NCI-H146 treated with DMSO at 0.1 percent for 48 hours (cell line): ENCODE results near the gene MYL10.
"Not testable (repeated sequence)": the region's sequence is repeated elsewhere in the genome, so short reads cannot be mapped to it uniquely, and the experiment has no call there.

ENCODE experiments used
- DNase-seq: peaks from one replicate; lab custom pipeline; 2025; ENCODE audit not compliant: unreplicated experiment; lab: John Stamatoyannopoulos, UW

The MYL10 gene

DNA sequence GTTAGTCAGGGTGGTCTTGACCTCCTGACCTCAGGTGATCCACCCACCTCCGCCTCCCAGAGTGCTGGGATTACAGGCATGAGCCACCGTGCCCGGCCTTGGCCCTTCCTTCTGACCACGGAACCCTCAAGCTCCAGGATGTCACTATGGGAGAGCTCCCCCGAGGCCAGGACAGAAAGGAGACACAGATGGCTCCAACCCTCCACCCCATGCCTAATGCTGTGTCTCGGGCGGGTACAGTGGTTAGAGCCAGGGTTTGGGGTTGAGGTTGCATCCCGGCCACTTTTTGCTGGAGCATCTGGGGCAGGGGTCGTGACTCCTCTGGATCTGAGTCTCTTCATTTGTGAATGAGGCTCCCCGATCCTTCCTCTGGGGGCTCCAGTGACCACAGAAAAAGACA, 8.1 kb downstream of the MYL10 start:
- no peak for DNase-seq

DNA sequence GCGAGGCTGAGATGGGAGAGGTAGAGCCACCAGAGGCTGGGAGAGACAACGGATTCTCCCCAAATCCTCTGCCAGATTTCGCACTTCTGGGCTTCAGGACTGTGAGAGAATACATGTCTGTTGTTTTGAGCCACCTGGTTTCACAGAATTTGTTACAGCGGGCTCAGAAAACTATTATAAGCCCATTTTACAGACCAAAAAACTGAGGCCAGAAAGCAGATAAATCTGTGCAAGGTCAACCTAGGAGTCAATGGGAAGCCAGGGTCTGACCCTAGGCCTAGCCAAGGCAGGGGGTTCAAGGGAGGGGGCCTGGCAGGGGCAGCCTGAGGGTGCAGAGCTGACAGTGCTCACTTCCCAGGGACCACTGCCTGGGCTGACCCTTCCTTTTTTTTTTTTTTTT, 8.7 kb downstream of the MYL10 start:
- no peak for DNase-seq

DNA sequence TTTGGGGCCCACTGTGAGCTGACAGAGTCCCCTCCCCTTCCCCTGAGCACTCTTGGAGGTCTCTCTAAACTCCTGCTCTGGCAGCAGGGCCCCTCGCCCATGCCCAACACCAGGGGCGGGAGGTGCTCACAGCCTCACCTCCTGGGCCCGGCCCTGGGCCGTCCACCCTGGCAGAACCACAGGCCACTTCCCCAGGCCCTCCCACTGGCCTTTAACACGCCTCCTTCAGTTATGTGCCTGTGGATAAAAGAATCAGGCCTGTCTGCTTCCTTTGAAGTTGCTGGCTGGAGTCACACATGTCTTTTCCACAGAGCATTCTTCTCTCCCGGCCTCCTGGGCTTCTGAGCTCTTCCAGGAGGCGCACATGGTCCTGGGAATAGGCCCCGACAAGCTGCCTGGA, 10.2 kb downstream of the MYL10 start:
- no peak for DNase-seq

DNA sequence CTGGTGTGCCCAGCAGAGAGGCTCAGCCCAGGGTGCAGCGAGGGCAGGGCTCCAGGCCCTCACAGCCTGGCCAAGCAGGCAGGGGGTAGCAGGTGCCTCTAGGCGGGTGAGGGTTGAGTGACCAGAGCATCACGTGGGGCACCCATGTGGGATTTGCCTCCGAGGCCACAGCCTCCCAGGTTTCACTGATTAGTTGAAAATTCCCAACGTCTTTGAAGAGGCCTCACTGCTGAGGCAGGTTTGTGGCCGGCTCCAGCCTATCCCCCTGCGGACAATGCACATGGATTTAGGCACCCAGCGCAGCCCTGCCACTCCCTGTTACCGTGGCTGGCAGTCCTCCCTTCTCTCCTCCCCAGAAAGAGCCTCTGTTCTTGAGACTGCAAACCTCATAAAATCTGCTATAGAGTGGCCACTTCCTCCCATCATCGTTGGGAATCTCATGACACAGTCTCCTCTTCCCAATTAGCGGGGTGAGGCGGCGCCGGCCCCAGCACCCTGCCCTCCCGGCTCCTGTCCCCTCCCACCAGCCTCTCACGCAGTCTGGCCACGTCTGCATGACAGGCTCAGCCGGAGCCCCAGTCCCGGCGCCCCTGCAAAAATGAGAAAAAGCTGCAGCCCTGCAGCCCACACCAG, 10.8 kb downstream of the MYL10 start:
- no peak for DNase-seq

DNA sequence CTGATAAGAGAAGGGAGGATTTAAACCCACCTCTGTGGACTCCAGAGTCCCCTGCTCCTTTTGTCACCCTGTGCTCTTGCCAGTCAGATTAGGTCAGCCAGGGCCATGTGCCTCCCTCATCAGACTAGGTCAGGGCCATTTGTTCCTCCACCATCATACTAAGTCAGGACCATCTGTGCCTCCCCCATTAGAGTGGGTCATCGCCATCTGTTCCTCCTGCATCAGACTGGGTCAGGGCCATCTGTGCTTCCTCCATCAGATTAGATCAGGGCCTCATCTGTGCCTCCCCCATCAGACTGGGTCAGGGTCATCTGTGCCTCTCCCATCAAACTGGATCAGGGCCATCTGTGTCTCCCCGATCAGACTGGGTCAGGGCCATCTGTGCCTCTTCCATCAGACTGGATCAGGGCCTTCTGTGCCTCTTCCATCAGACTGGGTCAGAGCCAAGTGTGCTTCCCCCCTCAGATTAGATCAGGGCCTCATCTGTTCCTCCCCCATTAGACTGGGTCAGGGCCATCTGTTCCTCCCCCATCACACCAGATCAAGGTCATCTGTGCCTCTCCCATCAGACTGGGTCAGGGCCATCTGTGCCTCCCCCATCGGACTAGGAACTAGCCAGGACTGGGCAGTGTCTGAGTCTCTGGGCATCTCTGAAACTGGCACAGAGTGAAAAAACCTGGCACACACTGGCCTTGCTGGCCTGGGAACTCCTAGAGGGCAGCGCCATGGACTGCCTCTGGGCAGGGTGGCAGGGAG, 11.5 kb downstream of the MYL10 start:
- no peak for DNase-seq

DNA sequence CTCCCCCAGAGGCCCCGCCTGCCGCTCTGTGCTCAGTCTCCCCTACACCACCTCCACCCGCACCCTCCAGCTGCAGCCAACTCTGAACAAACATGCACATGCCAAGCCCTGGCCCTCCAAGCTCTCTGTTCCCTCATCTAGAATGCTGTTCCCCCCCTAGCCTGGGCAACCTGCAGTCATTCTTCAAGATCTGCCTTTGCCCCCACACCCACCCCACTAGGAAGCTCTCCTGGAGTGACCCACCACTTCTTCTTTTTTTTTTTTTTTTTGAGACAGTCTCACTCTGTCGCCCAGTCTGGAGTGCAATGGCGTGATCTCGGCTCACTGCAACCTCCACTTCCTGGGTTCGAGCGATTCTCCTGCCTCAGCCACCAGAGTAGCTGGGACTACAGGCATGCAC, 13.7 kb downstream of the MYL10 start:
- DNase-seq, result no peak

DNA sequence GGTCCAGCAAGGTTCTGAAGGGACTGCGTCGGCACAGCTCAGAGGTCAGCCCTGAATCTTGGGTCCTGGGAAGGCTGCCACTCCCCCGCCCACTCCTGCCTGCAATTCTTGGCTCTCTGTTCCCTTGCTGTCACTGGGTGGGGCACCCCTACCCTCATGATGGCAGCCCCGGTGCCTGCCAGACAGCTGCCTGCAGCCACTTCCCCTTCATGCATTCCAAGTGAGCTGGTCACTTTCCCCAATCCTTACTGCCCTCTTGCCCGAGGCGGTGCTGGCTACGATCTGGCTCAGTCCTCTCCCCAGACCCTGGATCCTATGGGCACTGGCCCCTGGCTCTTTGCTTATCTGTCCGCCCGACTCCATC, 14.2 kb downstream of the MYL10 start:
- DNase-seq, result no peak

DNA sequence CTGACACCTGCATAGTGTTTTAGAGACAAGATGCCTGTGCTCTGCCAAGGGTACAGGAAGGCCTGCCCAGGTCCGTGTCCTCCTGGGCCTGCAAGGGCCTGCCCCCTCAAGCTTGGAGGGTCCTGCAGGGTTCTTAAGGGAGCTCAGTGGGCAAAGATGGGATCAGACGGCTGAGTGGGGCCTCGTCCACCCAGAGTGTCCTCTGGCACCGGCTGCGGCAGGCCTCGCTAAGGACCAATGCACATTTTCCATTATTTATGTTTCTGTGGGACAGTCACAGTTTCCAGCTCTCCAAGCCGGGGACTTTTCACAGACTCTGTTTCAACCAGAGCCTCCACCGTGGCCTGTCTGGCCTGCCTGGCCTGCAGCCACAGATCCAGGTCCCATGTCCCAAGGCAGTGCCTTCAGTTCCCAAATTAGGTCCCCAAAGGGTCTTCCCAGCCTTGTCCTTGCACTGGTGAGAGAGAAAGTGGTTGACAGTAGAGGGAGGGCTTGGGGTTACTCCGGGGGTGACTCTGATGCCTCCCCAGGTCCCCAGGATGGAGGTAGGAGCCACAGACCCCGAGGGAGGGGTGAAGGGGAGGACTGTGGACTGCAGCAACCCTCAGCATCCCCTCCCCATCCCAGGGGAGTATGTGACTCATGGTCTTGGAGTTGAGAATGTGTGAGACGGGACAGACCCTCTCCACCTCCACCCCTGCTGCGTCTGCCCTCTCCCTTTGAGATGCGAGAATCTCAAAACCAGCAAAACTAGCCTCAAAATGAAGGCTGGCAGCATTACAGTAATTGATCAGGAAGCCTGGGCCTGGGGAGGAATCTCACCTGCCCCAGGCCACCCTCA, 14.8 kb downstream of the MYL10 start:
- no peak for DNase-seq

DNA sequence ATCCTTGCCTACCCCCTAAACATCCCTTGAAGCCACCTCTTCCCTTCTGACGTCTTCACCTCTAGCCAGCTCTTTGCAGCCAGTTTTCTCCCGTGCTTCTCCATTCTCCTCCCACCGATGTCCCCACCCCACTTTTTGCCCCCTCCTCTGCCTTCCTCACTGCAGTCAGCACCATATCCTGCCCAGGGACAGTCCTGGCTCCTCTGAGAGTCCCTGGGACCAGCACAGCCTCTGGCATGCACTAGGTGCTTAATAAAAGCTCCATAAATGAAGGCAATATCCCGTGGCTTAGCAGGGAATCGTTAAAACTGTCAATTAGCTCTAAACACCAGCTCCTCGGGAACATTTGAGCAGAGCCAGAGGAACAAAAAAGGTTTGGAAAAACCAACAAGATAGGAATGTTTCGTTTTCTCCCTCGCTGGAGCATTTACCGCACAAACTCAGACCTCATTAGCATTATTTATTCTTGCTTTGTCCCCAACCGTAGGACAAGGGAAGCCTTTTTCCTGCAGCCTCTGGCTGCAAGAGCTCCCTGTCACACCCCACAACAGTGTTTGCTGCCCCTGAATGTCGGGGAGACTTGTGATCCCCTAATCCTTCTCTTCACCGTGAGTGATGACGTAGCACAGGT, 16.1 kb downstream of the MYL10 start:
- DNase-seq, result no peak

DNA sequence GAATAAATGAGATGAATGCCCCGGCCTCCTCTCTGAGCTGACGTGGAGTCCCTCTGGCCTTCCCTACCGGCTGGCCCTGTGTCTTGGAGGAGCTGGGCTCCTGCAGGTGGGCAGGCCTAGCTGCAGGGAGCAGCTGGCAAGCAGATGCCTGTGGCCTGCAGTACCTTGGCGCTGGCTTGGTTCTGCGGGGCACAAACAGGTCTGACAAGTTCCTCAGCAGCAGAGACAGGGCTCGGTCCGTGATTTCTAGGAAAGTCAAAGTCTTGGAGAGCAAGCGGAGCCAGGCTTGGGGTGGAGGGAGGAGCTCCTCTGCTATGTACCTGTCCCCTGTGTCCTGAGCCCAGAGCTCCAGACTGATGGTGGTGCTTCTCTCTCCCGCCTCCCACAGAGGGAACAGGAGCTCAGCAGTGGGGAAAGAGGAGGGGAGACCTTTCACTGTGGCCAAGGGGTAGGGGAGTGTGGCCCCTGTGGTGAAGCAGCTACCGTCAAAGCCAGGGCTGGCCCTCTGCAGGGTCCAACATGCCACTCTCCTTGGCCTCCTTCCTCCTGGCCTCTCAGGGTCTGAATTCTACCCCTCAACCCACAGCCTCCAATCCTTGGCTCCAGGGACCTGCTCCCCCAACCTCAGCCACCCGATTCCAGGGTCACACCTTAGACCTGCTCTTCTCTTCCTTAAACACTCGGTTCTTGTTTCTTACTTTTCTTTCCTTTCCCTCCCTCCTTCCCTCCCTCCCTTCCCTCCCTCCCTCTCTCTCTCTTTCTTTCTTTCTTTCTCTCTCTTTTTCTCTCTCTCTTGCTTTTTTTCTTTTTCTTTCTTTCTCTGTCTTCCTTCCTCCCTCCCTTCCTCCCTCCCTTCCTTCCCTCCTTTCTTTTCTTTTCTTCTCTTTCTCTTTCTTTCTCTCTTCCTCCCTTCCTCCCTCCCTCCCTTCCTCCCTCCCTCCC, 20.1 kb downstream of the MYL10 start:
- DNase-seq, result no peak

DNA sequence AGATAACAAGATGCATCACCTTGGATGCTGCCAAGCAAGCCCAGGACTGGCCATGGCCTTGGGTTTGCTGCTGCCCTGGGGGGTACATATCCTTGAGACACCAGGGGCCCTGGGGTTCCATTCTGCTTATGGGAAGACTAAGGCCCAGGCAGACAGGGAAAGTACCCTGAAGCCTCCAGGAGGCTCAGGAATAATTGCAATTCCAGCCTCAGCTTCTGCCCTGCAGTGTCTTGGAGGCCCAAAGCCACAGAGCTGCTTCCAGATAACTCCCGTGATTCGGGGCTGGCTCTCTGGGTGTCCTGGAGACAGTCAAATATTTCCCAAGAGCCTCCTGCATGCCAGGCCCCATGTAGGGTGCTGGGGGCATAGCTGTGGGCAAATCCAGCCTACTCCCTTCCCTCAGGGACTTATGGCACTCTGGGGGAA, 22.6 kb downstream of the MYL10 start:
- DNase-seq, result no peak

DNA sequence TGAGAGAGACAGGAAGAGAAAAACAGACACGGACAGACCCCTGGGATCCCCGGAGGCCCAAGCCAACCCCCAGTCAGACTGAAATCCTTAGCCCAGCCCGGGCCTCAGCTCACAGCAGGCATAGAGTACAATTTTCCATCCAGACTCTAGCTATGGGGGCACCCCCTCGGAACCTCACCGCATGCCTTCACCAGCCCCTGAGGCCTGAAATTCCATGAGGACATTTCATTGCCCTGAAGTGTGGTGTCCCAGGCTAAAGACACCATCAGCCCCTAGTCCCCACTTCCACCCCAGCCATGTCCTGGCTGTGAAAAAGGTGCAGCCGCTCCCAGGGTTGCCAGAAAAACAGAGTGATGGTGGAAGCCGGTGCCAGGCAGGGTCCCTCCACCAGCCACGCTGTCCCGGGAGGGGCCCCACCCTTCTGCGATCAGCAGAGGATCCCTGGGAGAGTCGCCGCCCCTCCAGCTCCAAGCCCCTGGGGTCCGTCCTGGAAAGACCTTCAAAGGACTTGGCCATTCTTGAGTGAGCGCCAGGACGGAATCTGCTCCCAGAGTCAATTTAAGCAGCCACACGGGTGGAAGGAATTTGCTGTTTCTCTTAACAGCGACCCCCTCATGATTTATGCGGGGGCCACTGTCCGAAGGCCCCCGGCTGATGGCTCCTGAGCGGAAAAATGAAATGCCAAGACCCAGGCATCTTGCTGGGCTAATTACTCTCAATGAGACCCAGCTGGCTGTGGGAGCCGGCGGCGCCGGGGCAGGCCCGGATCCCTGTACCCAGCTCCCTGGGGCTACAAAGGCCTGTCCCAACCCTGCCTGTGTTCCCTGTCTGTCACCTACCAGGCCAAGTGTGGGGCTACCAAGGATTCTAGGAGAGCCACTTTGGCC, 23.2 kb downstream of the MYL10 start:
- DNase-seq, result no peak

DNA sequence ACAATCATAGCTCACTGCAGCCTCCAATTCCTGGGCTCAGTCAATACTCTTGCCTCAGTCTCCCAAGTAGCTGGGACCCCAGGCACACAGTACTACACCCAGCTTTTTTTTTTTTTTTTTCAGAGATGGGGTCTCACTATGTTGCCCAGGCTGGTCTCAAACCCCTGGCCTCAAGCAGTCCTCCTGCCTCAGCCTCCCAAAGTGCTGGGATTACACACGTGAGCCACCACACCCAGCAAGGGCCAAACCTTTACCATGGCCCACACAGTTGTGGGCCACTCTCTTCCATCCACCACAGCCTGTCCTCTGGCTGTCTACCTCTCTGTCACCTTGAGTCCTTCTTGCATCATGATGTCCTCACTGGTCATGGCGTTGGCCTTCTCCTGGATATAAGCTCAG, 24.2 kb downstream of the MYL10 start:
- DNase-seq, result not testable (repeated sequence)

DNA sequence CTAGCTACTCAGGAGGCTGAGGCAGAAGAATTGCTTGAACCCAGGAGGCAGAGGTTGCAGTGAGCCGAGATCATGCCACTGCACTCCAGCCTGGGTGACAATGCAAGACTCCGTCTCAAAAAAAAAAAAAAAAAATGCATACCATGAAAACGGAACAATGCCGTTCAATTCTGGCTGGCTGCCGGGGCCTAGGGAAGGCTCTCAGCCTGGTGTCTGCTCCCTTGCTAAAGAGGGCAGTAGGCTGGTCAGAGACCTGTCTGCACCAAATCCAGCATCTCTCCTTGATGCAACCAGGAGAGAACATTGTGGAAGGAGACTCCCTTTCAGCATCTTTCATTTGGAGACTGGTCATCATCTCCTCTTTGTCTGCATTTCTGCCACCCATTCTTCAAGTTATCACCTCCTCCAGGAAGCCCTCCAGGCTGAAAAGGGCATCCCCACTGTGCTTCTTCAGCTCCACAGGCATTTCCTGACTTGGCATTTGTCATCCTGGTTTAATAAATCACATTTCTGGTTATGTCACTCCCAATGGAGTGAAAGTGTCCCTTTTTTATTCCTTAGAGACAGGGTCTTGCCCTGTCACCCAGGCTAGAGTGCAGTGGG, 24.7 kb downstream of the MYL10 start:
- DNase-seq, result no peak

DNA sequence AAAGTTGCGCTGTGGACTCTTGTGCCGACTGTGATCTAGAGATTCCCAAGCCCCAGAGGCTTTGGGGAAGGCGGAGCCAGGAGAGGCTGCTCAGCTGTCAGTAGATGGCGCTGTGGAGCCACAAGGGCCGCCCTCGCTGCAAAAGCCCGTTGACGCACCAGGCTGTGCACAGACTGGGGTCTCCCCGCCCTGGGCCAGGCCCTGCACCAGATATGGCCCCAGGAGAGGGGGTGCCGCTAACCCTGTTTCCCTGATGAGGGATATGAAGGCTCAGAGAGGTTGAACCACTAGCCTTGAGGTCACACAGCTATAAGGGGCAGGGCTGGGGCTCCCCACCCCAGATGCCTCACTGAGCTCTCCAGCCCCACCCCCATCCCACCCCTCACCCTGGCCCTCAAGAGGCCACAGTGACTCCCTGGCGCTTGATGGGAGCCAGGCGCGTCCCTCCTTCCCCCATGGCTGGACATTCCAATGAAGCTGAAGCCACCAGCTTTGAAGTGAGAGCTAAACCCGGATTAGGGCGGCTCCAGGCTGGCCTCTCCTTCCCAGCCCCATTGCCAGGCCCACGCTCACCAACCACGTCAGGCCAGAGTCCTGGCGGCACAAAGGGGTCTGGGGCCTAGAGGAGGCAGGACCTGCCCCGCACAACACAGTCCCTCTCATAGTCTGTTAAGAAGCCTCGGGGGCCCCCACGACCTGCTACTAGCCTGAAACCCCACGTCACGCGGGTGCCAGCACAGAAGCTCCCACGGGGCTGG, 26.4 kb downstream of the MYL10 start:
- DNase-seq, result peak; percentile 28

DNA sequence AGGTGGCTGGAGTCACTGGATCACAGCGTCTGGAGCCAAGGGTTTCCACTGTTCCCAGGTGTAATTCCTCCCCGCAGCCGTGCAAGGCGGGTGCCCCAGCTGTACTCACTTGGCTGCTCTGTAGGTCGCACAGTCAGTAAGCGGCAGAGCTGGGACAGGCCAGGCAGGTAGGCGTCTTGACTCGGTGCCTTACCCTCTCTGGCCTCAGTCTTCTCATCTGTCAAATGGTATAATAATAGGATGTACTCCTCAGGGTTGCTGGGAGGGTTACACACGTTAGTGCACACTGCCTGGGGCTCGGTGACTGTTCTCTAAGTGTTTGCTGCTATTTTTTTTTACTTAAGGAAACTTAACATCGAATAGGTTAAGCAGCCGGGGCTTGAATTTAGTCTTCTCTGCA, 27.0 kb downstream of the MYL10 start:
- DNase-seq, result no peak

DNA sequence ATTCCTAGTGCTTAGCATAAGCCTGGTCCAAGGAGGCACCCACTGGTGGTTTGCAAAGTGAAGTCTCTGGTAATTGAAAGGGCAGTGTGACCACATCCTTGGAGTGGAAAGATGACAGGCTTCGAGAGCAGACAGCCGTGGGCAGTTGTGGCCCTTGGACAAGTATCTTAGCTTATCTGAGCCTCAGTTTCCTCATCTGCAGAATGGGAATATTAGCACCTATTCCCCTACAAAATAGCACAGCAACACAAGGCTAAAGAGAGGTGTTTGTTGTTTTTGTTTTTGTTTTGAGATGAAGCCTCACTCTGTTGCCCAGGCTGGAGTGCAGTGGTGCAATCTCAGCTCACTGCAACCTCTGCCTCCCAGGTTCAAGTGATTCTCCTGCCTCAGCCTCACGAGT, 29.3 kb downstream of the MYL10 start:
- DNase-seq, result no peak

DNA sequence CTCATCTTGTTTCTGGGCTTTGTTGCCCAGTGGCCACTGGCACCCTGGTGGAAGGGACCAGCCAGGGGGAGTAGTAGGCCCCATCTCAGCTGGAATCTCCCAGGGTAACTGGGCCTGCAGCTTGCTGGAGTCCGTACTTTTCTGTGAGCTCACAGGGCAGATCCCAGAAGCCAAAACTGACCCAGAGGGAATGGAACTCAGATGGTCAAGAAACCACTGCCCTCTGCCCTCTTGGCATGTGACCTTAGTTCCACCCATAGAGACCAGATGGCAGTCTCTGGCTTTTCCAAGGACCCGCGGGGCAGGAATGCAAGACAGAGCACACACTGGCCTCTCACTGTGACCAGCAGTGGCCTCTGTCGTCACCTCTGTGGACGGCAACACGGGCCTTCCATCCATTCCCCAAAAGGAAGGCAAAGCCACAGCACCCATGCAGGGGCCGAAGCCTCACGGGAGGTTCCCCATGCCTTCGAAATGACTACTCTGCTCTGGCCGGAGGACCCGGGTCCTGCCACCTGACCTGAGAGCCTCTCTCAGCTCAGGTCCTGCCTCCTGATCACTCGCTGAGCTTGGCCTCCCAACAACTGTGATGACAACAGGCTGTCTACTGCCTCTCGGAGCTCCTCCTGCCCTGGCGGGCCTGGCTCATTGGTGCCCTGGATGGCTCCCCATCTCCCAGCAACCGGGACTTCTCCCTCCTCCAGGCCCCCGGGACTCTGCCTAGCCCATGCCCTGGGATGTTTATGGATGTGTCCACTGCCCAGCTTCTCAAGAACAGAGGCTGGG, 29.9 kb downstream of the MYL10 start:
- DNase-seq, result no peak
